HCT116 (cell line): ENCODE measurements around the gene CTR9. TPM values are rescaled to one million over a fixed set of nuclear protein-coding genes. Genes with fewer than 3 reads are reported as not detected.

ENCODE experiments used
- ATAC-seq: fragments of 200-7000 bp; cut with Tn5 transposase; 2 replicates; pipeline ENCODE4 v1.9.1; 2020; ENCODE audit warnings: mild to moderate bottlenecking, moderate library complexity
- BruUV-seq: library from RNA; stranded (reverse); fragments of 400-500 nt; replicated peaks from 2 replicates; lab custom pipeline; 2021; lab: Mats Ljungman, UMichigan
- CTCF ChIA-PET: fragments of 300-600 bp; sonication (Branson Sonifier 250); formaldehyde crosslinking; loops from one replicate; lab custom pipeline; 2021; ENCODE audit warnings: antibody characterized with exemption; lab: Charles Lee
- POLR2A ChIA-PET: fragments of 300-600, 350-600 bp; sonication (Branson Sonifier 250); formaldehyde crosslinking; loops from one replicate; lab custom pipeline; 2021; ENCODE audit warnings: antibody characterized with exemption; lab: Charles Lee
- RAD21 ChIA-PET, 2 experiments: fragments of 300-600 bp; sonication (Branson Sonifier 250); formaldehyde crosslinking; loops; one replicate each; lab custom pipeline; 2023; ENCODE audit warnings: low total read pairs in 2 of 2; ENCODE audit not compliant: uncharacterized antibody in 2 of 2, unreplicated experiment in 2 of 2, low non-redundant PET in 1 of 2; lab: Charles Lee
- DNase-seq: peaks from one replicate; pipeline ENCODE4 v3.0.0-alpha.2; 2010; ENCODE audit warnings: low read depth, low spot score
- H2AFZ ChIP-seq: fragments of 200-600 bp; shearing (Covaris generic), sonication (generic); 2 replicates; pipeline ENCODE4 v1.6.1; 2017; ENCODE audit warnings: low read depth, mixed run types, mixed read lengths, antibody characterized with exemption, low read length; ENCODE audit not compliant: poor library complexity, severe bottlenecking
- H3K27ac ChIP-seq: 2 replicates; pipeline ENCODE4 v1.5.1; 2012; ENCODE audit warnings: low read depth, low read length
- H3K27me3 ChIP-seq: fragments of 200-600 bp; sonication (generic); 2 replicates; pipeline ENCODE4 v1.6.1; 2016; ENCODE audit warnings: mixed run types, low read length, mixed read lengths; ENCODE audit not compliant: insufficient read depth
- H3K36me3 ChIP-seq, 2 experiments: fragments of 200-500 bp in 1 of 2; fragments of 200-600 bp in 1 of 2; sonication (Bioruptor generic) in 1 of 2; sonication (generic) in 1 of 2; 2 replicates each; pipeline versions ENCODE4 v1.5.1 to v1.6.1; 2014 to 2016; ENCODE audit warnings: low read length in 2 of 2, inconsistent platforms in 1 of 2, mixed read lengths in 1 of 2, mixed run types in 1 of 2; ENCODE audit not compliant: insufficient read depth in 2 of 2, control insufficient read depth in 1 of 2
- H3K4me1 ChIP-seq, 2 experiments: fragments of 200-600 bp in 1 of 2; sonication (generic) in 1 of 2; 2 replicates each; pipeline versions ENCODE4 v1.5.1 to v1.6.1; 2012 to 2017; ENCODE audit warnings: low read length in 2 of 2, inconsistent platforms in 1 of 2, mild to moderate bottlenecking in 1 of 2, mixed read lengths in 1 of 2, mixed run types in 1 of 2, moderate library complexity in 1 of 2; ENCODE audit not compliant: insufficient read depth in 2 of 2, control insufficient read depth in 1 of 2
- H3K4me2 ChIP-seq: fragments of 200-600 bp; sonication (generic); 2 replicates; pipeline ENCODE4 v1.6.1; 2017; ENCODE audit warnings: mixed run types, low read length, mixed read lengths
- H3K4me3 ChIP-seq, 2 experiments: fragments of 200-600 bp in 1 of 2; sonication (generic) in 1 of 2; replicated peaks in 1 of 2; 2 replicates each; pipeline ENCODE4 v1.5.1; 2011 to 2016; ENCODE audit warnings: low read length in 2 of 2, control low read depth in 1 of 2, low read depth in 1 of 2, mild to moderate bottlenecking in 1 of 2, mixed read lengths in 1 of 2, mixed run types in 1 of 2
- H3K79me2 ChIP-seq: fragments of 200-600 bp; sonication (generic); 2 replicates; pipeline ENCODE4 v1.6.1; 2017; ENCODE audit warnings: mild to moderate bottlenecking, mixed run types, low read length, moderate library complexity, mixed read lengths; ENCODE audit not compliant: insufficient read depth
- H3K9ac ChIP-seq: fragments of 200-600 bp; sonication (generic); 2 replicates; pipeline ENCODE4 v1.6.1; 2016; ENCODE audit warnings: low read length, mixed read lengths
- H3K9me2 ChIP-seq: fragments of 200-600 bp; sonication (generic), shearing (Covaris generic); 2 replicates; pipeline ENCODE4 v1.6.1; 2017; ENCODE audit warnings: mixed run types, mild to moderate bottlenecking, moderate library complexity; ENCODE audit not compliant: insufficient read depth
- H3K9me3 ChIP-seq, 2 experiments: fragments of 200-500 bp in 1 of 2; fragments of 200-600 bp in 1 of 2; sonication (Bioruptor generic) in 1 of 2; sonication (generic) in 1 of 2; 2 replicates each; pipeline ENCODE4 v1.6.1; 2014 to 2017; ENCODE audit warnings: low read length in 2 of 2, mixed read lengths in 2 of 2, inconsistent platforms in 1 of 2, low read depth in 1 of 2, mild to moderate bottlenecking in 1 of 2, mixed run types in 1 of 2, moderate library complexity in 1 of 2; ENCODE audit not compliant: control insufficient read depth in 1 of 2, insufficient read depth in 1 of 2
- H4K20me1 ChIP-seq: fragments of 200-600 bp; sonication (generic), shearing (Covaris generic); 2 replicates; pipeline ENCODE4 v1.6.1; 2017; ENCODE audit warnings: mixed run types, mild to moderate bottlenecking, moderate library complexity; ENCODE audit not compliant: insufficient read depth
- CBX3 ChIP-seq: IDR thresholded peaks from 2 replicates; pipeline ENCODE4 v1.6.1; 2012; ENCODE audit warnings: low read depth
- CEBPB ChIP-seq: IDR thresholded peaks from 2 replicates; pipeline ENCODE4 v1.6.1; 2012; ENCODE audit warnings: low read depth
- EZH2phosphoT487 ChIP-seq: fragments of 200-600 bp; IDR thresholded peaks from 2 replicates; pipeline ENCODE4 v1.6.1; 2018; ENCODE audit warnings: antibody characterized with exemption, borderline replicate concordance
- JUND ChIP-seq: IDR thresholded peaks from 2 replicates; pipeline ENCODE4 v1.6.1; 2012
- POLR2A ChIP-seq: IDR thresholded peaks from 2 replicates; pipeline ENCODE4 v1.7.0; 2011; ENCODE audit warnings: borderline replicate concordance; ENCODE audit not compliant: insufficient read depth, insufficient read length; ENCODE audit errors: extremely low read depth
- RAD21 ChIP-seq: IDR thresholded peaks from 2 replicates; pipeline ENCODE4 v1.6.1; 2012; ENCODE audit warnings: low read depth, mild to moderate bottlenecking
- SIN3A ChIP-seq: IDR thresholded peaks from 2 replicates; pipeline ENCODE4 v1.6.1; 2012; ENCODE audit warnings: low read depth
- SP1 ChIP-seq: IDR thresholded peaks from 2 replicates; pipeline ENCODE4 v1.6.1; 2012; ENCODE audit warnings: low read depth
- TCF7L2 ChIP-seq: IDR thresholded peaks from 2 replicates; pipeline ENCODE4 v1.7.0; 2011; ENCODE audit warnings: borderline replicate concordance, inconsistent platforms; ENCODE audit not compliant: insufficient read depth, insufficient read length; ENCODE audit errors: extremely low read depth
- YY1 ChIP-seq: IDR thresholded peaks from 2 replicates; pipeline ENCODE4 v1.6.1; 2011; ENCODE audit warnings: low read length, low read depth, moderate library complexity, mild to moderate bottlenecking; ENCODE audit not compliant: insufficient replicate concordance; ENCODE audit errors: extremely low read depth
- ZFX ChIP-seq: fragments of 450-650 bp; IDR thresholded peaks from 2 replicates; pipeline ENCODE4 v1.6.1; 2017
- ZNF274 ChIP-seq: fragments of 200-500 bp; sonication (Bioruptor generic); IDR thresholded peaks from 2 replicates; pipeline ENCODE4 v1.6.1; 2014; ENCODE audit warnings: mild to moderate bottlenecking, low read depth, low read length, inconsistent platforms
- intact Hi-C: fragments of 100-400 bp; cut with micrococcal nuclease; formaldehyde crosslinking; loops from 2 replicates; pipeline ENCODE4 v1.10.0; 2022
- total RNA-seq: library from RNA; stranded (reverse); gene quantifications from one replicate; pipeline ENCODE4 v1.2.1, GENCODE V29; 2021; ENCODE audit not compliant: unreplicated experiment
- TF ChIP-seq, protein P1 (sequence below): IDR thresholded peaks from 2 replicates; pipeline ENCODE4 v1.6.1; 2012
- TF ChIP-seq, protein P2 (sequence below): IDR thresholded peaks from 2 replicates; pipeline ENCODE4 v1.6.1; 2011; ENCODE audit warnings: mild to moderate bottlenecking, low read length, moderate library complexity; ENCODE audit not compliant: insufficient replicate concordance; ENCODE audit errors: extremely low read depth

CTR9 gene
- total RNA-seq, 1 experiment from 2014 or later, result 68.4 TPM

DNA sequence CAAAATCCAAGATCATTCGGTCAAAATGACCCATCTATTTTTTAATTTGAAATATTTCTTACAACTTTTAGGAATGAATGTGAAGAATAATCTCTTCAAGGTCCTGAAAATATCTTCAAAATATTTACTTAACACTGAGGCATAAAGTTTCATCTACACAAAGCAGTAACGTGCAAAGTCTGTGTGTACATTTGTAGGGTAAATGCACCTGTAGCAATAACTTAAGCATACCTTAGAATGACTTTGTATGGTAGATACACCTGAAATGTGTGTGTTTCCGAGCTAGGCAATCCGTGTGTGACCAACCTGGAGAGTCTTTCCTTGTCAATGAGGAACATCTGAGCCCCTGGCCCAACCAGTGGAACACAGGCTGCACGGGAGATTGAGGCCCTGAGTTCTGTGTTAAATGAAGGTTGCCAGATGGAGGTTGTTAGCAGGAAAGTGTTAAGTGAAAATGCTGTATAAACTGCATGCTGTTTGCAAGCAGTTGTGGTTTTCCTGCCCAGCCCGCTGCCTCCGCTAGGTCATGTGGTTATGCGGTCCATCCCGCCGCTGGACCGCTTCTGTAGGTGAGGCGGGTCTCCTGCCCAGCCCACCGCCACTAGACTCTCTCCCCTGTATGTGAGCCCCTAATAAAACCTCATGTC, 7.6 kb upstream of the CTR9 start:
- Histone ChIP-seq H3K9ac (no peak overlapping the region), H3K9me3 (no peaks in the 10 kb centered on the region), H2AFZ (peak overlapping the region; percentile 85), H4K20me1 (no peaks in the 10 kb centered on the region), H3K27me3 (no peaks in the 10 kb centered on the region), H3K4me2 (no peak overlapping the region), H3K9me2 (no peaks in the 10 kb centered on the region), H3K79me2 (no peaks in the 10 kb centered on the region), H3K4me3 (no peak overlapping the region), H3K36me3 (no peaks in the 10 kb centered on the region), H3K4me1 (peaks cover 0 to 25% of the 10 kb centered on the region in 2 experiments; a peak in 2 of 4 replicates), H3K27ac (no peak overlapping the region)
- intact Hi-C loops, result no loop called here
- TF ChIP-seq CEBPB, result no peak
- TF ChIP-seq, protein P1, sequence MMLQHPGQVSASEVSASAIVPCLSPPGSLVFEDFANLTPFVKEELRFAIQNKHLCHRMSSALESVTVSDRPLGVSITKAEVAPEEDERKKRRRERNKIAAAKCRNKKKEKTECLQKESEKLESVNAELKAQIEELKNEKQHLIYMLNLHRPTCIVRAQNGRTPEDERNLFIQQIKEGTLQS, result no peak
- no peak for TF ChIP-seq POLR2A
- no peak for TF ChIP-seq SP1
- no peak for TF ChIP-seq YY1
- TF ChIP-seq RAD21, result no peak
- no peak for TF ChIP-seq ZFX
- TF ChIP-seq ZNF274, result no peak
- TF ChIP-seq CBX3, result no peak
- TF ChIP-seq JUND, result no peak
- no peak for TF ChIP-seq SIN3A
- no peak for TF ChIP-seq EZH2phosphoT487
- TF ChIP-seq, protein P2, sequence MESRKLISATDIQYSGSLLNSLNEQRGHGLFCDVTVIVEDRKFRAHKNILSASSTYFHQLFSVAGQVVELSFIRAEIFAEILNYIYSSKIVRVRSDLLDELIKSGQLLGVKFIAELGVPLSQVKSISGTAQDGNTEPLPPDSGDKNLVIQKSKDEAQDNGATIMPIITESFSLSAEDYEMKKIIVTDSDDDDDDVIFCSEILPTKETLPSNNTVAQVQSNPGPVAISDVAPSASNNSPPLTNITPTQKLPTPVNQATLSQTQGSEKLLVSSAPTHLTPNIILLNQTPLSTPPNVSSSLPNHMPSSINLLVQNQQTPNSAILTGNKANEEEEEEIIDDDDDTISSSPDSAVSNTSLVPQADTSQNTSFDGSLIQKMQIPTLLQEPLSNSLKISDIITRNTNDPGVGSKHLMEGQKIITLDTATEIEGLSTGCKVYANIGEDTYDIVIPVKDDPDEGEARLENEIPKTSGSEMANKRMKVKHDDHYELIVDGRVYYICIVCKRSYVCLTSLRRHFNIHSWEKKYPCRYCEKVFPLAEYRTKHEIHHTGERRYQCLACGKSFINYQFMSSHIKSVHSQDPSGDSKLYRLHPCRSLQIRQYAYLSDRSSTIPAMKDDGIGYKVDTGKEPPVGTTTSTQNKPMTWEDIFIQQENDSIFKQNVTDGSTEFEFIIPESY, result no peak
- no peak for TF ChIP-seq TCF7L2
- RAD21 ChIA-PET, result no interaction called here
- no TSS peak for BruUV-seq
- no peak for DNase-seq
- ATAC-seq, result no peak
- CTCF ChIA-PET, result no interaction called here
- POLR2A ChIA-PET, result no interaction called here
